ENCODE results near the gene XCL1.

The XCL1 gene

DNA sequence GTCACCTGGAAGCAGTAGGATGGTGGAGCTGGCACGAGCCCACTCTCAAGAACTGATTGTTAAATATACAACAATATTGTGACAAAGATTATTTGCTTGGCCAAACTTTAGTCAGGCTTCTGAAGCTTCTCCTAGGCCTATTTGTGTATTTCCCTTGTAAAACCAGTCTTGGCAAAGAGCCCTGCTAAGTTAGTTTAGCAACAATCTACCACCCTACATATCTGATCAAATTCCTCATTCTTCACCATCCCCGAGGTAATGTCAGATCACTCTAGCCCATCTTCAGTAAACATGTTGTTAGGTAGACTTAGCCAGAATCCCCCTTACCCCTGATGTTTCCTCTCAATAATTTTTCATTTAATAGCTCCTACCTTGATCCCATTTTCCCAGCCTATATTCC is 39.6 kb downstream of the XCL1 start:
- Histone ChIP-seq H3K27me3 (ENCODE audit: control insufficient read depth, insufficient read depth, low read length, poor library complexity, severe bottlenecking) (no peaks in the 10 kb centered on the region), H3K4me1 (ENCODE audit: control insufficient read depth, insufficient read depth, low read length) (no peaks in the 10 kb centered on the region), H3K36me3 (ENCODE audit: control insufficient read depth, insufficient read depth, low read length) (no peaks in the 10 kb centered on the region), H3K9me3 (ENCODE audit: control insufficient read depth, low read length) (no peaks in the 10 kb centered on the region), H3K27ac (ENCODE audit: insufficient read depth, low read depth, low read length, poor library complexity, severe bottlenecking) (no peak overlapping the region), H3K4me3 (ENCODE audit: insufficient read depth, low read depth, low read length) (no peak overlapping the region)
- 65 to 75% methylated on average over 2 of the region's 2 CpGs for WGBS, 2 experiments

DNA sequence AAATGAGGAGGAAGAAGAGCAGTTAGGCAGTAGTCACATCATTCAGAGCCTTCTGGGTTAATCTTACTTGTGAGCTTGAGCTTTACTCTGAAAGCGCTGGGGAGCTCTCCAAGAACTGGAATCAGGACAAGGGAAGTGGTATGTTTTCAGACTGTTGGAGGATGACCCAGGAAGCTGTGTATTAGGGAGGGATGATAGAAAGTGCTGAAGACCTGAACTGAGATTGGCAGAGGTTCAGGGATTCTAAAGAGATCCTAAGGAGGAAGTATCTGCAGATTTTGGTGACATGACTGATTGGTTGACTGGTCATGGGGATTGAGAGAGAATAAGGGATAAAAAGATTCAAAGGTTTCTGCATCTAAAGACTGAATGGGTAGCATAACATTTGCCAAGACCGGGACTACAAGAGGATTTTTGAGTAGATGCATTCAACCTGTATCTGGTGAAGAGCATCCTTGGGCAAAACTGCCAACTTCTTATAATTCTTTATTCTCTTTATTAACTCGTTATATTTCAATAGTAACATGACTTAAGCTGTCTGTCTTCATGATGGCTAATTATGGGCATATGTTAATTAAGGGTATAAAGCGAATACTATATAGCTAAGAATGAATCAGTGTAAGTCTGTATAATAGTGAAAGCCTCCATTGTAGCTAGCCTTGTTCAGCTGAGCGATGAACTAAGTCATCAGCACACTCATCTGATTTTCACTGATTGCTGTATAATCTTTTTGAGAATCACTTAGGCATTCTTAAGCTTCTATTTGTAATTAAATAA is 41.8 kb downstream of the XCL1 start:
- Histone ChIP-seq H3K4me3 (ENCODE audit: insufficient read depth, low read depth, low read length) (no peak overlapping the region), H3K27ac (ENCODE audit: insufficient read depth, low read depth, low read length, poor library complexity, severe bottlenecking) (no peak overlapping the region), H3K27me3 (ENCODE audit: control insufficient read depth, insufficient read depth, low read length, poor library complexity, severe bottlenecking) (no peaks in the 10 kb centered on the region), H3K4me1 (ENCODE audit: control insufficient read depth, insufficient read depth, low read length) (no peaks in the 10 kb centered on the region), H3K36me3 (ENCODE audit: control insufficient read depth, insufficient read depth, low read length) (no peaks in the 10 kb centered on the region), H3K9me3 (ENCODE audit: control insufficient read depth, low read length) (no peaks in the 10 kb centered on the region)
- 99% methylated on average over 4 of the region's 5 CpGs for WGBS, 2 experiments

- Histone ChIP-seq H3K27ac (ENCODE audit: insufficient read depth, low read depth, low read length, poor library complexity, severe bottlenecking) (no peak overlapping the region), H3K27me3 (ENCODE audit: control insufficient read depth, insufficient read depth, low read length, poor library complexity, severe bottlenecking) (no peaks in the 10 kb centered on the region), H3K4me3 (ENCODE audit: insufficient read depth, low read depth, low read length) (no peak overlapping the region), H3K9me3 (ENCODE audit: control insufficient read depth, low read length) (no peaks in the 10 kb centered on the region), H3K36me3 (ENCODE audit: control insufficient read depth, insufficient read depth, low read length) (no peaks in the 10 kb centered on the region), H3K4me1 (ENCODE audit: control insufficient read depth, insufficient read depth, low read length) (no peaks in the 10 kb centered on the region)
- WGBS, 2 experiments = 91% methylated on average over 2 of the region's 2 CpGs
Measured at GRCh38 chr1:168618886-168619285, 42.5 kb downstream of the XCL1 start.

GRCh38 chr1:168621356-168621755 is 45.0 kb downstream of the XCL1 start:
- H3K9me3 ChIP-seq (ENCODE audit: control insufficient read depth, low read length) = no peaks in the 10 kb centered on the region
- no peaks in the 10 kb centered on the region for H3K27me3 ChIP-seq (ENCODE audit: control insufficient read depth, insufficient read depth, low read length, poor library complexity, severe bottlenecking)
- H3K36me3 ChIP-seq (ENCODE audit: control insufficient read depth, insufficient read depth, low read length) = no peaks in the 10 kb centered on the region
- no peak overlapping the region for H3K4me3 ChIP-seq (ENCODE audit: insufficient read depth, low read depth, low read length)
- H3K4me1 ChIP-seq (ENCODE audit: control insufficient read depth, insufficient read depth, low read length) = no peaks in the 10 kb centered on the region
- no peak overlapping the region for H3K27ac ChIP-seq (ENCODE audit: insufficient read depth, low read depth, low read length, poor library complexity, severe bottlenecking)
- 92 to 95% methylated on average over 1 of the region's 1 CpG for WGBS, 2 experiments

GRCh38 chr1:168623003-168623828 is 46.8 kb downstream of the XCL1 start:
- H3K4me1 ChIP-seq (ENCODE audit: control insufficient read depth, insufficient read depth, low read length) = no peaks in the 10 kb centered on the region
- H3K36me3 ChIP-seq (ENCODE audit: control insufficient read depth, insufficient read depth, low read length) = no peaks in the 10 kb centered on the region
- no peaks in the 10 kb centered on the region for H3K27me3 ChIP-seq (ENCODE audit: control insufficient read depth, insufficient read depth, low read length, poor library complexity, severe bottlenecking)
- H3K4me3 ChIP-seq (ENCODE audit: insufficient read depth, low read depth, low read length) = no peak overlapping the region
- 94 to 95% methylated on average over 7 to 8 of the region's 8 CpGs for WGBS, 2 experiments
- H3K27ac ChIP-seq (ENCODE audit: insufficient read depth, low read depth, low read length, poor library complexity, severe bottlenecking) = no peak overlapping the region
- H3K9me3 ChIP-seq (ENCODE audit: control insufficient read depth, low read length) = no peaks in the 10 kb centered on the region

GRCh38 chr1:168623831-168624230 is 47.4 kb downstream of the XCL1 start:
- H3K27ac ChIP-seq (ENCODE audit: insufficient read depth, low read depth, low read length, poor library complexity, severe bottlenecking) = no peak overlapping the region
- no peaks in the 10 kb centered on the region for H3K9me3 ChIP-seq (ENCODE audit: control insufficient read depth, low read length)
- no peaks in the 10 kb centered on the region for H3K4me1 ChIP-seq (ENCODE audit: control insufficient read depth, insufficient read depth, low read length)
- H3K4me3 ChIP-seq (ENCODE audit: insufficient read depth, low read depth, low read length) = no peak overlapping the region
- no peaks in the 10 kb centered on the region for H3K36me3 ChIP-seq (ENCODE audit: control insufficient read depth, insufficient read depth, low read length)
- 96 to 98% methylated on average over 4 of the region's 4 CpGs for WGBS, 2 experiments
- H3K27me3 ChIP-seq (ENCODE audit: control insufficient read depth, insufficient read depth, low read length, poor library complexity, severe bottlenecking) = no peaks in the 10 kb centered on the region

DNA sequence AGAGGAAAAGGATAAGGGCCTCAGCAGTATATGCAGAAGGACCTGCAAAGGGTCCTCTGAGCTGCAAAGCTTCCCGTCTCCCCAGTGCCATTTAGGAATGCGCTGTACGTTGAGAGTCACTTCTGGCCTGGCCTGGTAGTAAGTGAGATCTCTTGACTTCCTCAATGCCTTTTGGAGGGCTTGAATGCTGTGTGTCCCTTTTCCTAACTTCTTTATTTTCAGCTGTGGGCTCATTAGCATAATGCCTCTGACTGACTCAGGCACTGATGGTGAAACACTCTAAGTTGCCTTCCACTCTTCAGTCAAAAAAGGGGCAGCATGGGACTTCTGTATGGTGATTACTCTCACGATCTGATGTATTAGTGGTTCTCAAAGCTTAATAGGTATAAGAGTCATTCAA is 49.9 kb downstream of the XCL1 start:
- 92% methylated on average over 4 of the region's 4 CpGs for WGBS, 2 experiments

GRCh38 chr1:168627370-168627769 is 51.0 kb downstream of the XCL1 start:
- no peaks in the 10 kb centered on the region for H3K27me3 ChIP-seq (ENCODE audit: control insufficient read depth, insufficient read depth, low read length, poor library complexity, severe bottlenecking)
- whole genome bisulfite sequencing, 2 experiments = 88 to 100% methylated on average over 1 of the region's 1 CpG
- H3K4me3 ChIP-seq (ENCODE audit: insufficient read depth, low read depth, low read length) = no peak overlapping the region
- H3K36me3 ChIP-seq (ENCODE audit: control insufficient read depth, insufficient read depth, low read length) = no peaks in the 10 kb centered on the region
- H3K4me1 ChIP-seq (ENCODE audit: control insufficient read depth, insufficient read depth, low read length) = no peaks in the 10 kb centered on the region
- H3K9me3 ChIP-seq (ENCODE audit: control insufficient read depth, low read length) = no peaks in the 10 kb centered on the region
- no peak overlapping the region for H3K27ac ChIP-seq (ENCODE audit: insufficient read depth, low read depth, low read length, poor library complexity, severe bottlenecking)

More for the DNA sequence above, 49.9 kb downstream of the XCL1 start:
- H3K4me3 ChIP-seq (ENCODE audit: insufficient read depth, low read depth, low read length) = no peak overlapping the region
- no peaks in the 10 kb centered on the region for H3K36me3 ChIP-seq (ENCODE audit: control insufficient read depth, insufficient read depth, low read length)
- H3K4me1 ChIP-seq (ENCODE audit: control insufficient read depth, insufficient read depth, low read length) = no peaks in the 10 kb centered on the region
- H3K27me3 ChIP-seq (ENCODE audit: control insufficient read depth, insufficient read depth, low read length, poor library complexity, severe bottlenecking) = no peaks in the 10 kb centered on the region
- H3K9me3 ChIP-seq (ENCODE audit: control insufficient read depth, low read length) = no peaks in the 10 kb centered on the region
- H3K27ac ChIP-seq (ENCODE audit: insufficient read depth, low read depth, low read length, poor library complexity, severe bottlenecking) = no peak overlapping the region

GRCh38 chr1:168628807-168629206 is 52.4 kb downstream of the XCL1 start:
- no peak overlapping the region for H3K27ac ChIP-seq (ENCODE audit: insufficient read depth, low read depth, low read length, poor library complexity, severe bottlenecking)

DNA sequence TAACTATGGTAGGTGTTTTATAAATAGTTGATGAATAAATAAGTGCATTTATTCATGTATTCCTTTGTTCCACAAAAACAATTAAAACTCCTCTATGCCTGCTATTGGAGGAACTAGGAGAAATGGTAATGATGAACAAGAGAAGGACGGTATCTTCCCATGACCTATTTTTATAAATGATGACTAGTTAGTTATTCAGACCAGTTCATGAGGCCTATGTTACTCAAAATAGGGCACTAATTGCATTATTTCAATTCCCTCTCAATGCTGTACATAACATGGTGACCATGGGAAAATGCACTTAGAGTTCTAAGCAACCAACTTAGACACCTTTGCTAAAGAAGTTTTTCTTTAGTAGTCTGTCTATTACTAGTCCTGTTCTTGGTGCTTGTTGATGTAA is 53.1 kb downstream of the XCL1 start:
- H3K9me3 ChIP-seq (ENCODE audit: control insufficient read depth, low read length) = no peaks in the 10 kb centered on the region
- no peak overlapping the region for H3K4me3 ChIP-seq (ENCODE audit: insufficient read depth, low read depth, low read length)
- H3K27ac ChIP-seq (ENCODE audit: insufficient read depth, low read depth, low read length, poor library complexity, severe bottlenecking) = no peak overlapping the region
- H3K36me3 ChIP-seq (ENCODE audit: control insufficient read depth, insufficient read depth, low read length) = no peaks in the 10 kb centered on the region
- WGBS, 2 experiments = no CpG with 5 or more reads among the region's 1 CpG
- H3K4me1 ChIP-seq (ENCODE audit: control insufficient read depth, insufficient read depth, low read length) = no peaks in the 10 kb centered on the region
- no peaks in the 10 kb centered on the region for H3K27me3 ChIP-seq (ENCODE audit: control insufficient read depth, insufficient read depth, low read length, poor library complexity, severe bottlenecking)

More at GRCh38 chr1:168628807-168629206, 52.4 kb downstream of the XCL1 start:
- no peaks in the 10 kb centered on the region for H3K36me3 ChIP-seq (ENCODE audit: control insufficient read depth, insufficient read depth, low read length)
- H3K27me3 ChIP-seq (ENCODE audit: control insufficient read depth, insufficient read depth, low read length, poor library complexity, severe bottlenecking) = no peaks in the 10 kb centered on the region
- H3K4me3 ChIP-seq (ENCODE audit: insufficient read depth, low read depth, low read length) = no peak overlapping the region
- H3K9me3 ChIP-seq (ENCODE audit: control insufficient read depth, low read length) = no peaks in the 10 kb centered on the region
- no peaks in the 10 kb centered on the region for H3K4me1 ChIP-seq (ENCODE audit: control insufficient read depth, insufficient read depth, low read length)

All from ectodermal cell (in vitro differentiated cells).